DND-41 (cell line): Measurements from ENCODE around the gene CROCC.

Experiments used
- CTCF ChIP-seq: IDR thresholded peaks from 2 replicates; pipeline ENCODE4 v1.5.1; 2012; ENCODE audit warnings: borderline replicate concordance, low read length, moderate library complexity, mild to moderate bottlenecking; ENCODE audit not compliant: poor library complexity, severe bottlenecking; ENCODE audit errors: extremely low read depth
- EZH2 ChIP-seq: IDR thresholded peaks from 3 replicates; pipeline ENCODE4 v1.6.1; 2012; ENCODE audit warnings: borderline replicate concordance, low read depth, mild to moderate bottlenecking, moderate library complexity, low read length, inconsistent platforms; ENCODE audit not compliant: severe bottlenecking

- TF ChIP-seq EZH2 (no peak), CTCF (no peak)
These were observed 5.5 kb downstream of the CROCC start for GRCh38 chr1:16927256-16927655.
